Smooth muscle cell (in vitro differentiated cells): ENCODE data around the gene MYCBP2. TPM values are rescaled to one million over a fixed set of nuclear protein-coding genes. Genes with fewer than 3 reads are reported as not detected.

ENCODE experiments used
- DNase-seq: peaks from one replicate; lab custom pipeline; 2025; ENCODE audit not compliant: unreplicated experiment; lab: John Stamatoyannopoulos, UW
- H2AFZ ChIP-seq: fragments of 200-600 bp; sonication (generic); 2 replicates; pipeline ENCODE4 v1.6.0; 2016; ENCODE audit warnings: antibody characterized with exemption, low read depth, mild to moderate bottlenecking
- H3F3A ChIP-seq: fragments of 200-600 bp; sonication (generic); 2 replicates; pipeline ENCODE4 v1.6.0; 2017; ENCODE audit warnings: antibody characterized with exemption, low read depth
- H3K27ac ChIP-seq: fragments of 200-600 bp; sonication (generic); 2 replicates; pipeline ENCODE4 v1.5.1; 2016; ENCODE audit warnings: low read depth, mild to moderate bottlenecking
- H3K27me3 ChIP-seq: fragments of 200-600 bp; sonication (generic); 2 replicates; pipeline ENCODE4 v1.6.1; 2016; ENCODE audit warnings: low read depth, mild to moderate bottlenecking
- H3K36me3 ChIP-seq: fragments of 200-600 bp; sonication (generic); 2 replicates; pipeline ENCODE4 v1.5.1; 2016; ENCODE audit warnings: low read depth
- H3K4me1 ChIP-seq: fragments of 200-600 bp; sonication (generic); 2 replicates; pipeline ENCODE4 v1.5.1; 2016; ENCODE audit warnings: low read depth
- H3K4me2 ChIP-seq: fragments of 200-600 bp; sonication (generic); 2 replicates; pipeline ENCODE4 v1.6.0; 2016; ENCODE audit warnings: mild to moderate bottlenecking
- H3K4me3 ChIP-seq: fragments of 200-600 bp; sonication (generic); 2 replicates; pipeline ENCODE4 v1.5.1; 2016; ENCODE audit warnings: mild to moderate bottlenecking
- H3K79me2 ChIP-seq: fragments of 200-600 bp; sonication (generic); 2 replicates; pipeline ENCODE4 v1.6.0; 2016; ENCODE audit warnings: low read depth, mild to moderate bottlenecking
- H3K9ac ChIP-seq: fragments of 200-600 bp; sonication (generic); 2 replicates; pipeline ENCODE4 v1.6.0; 2016; ENCODE audit warnings: low read depth
- H3K9me3 ChIP-seq: fragments of 200-600 bp; sonication (generic); replicated peaks from 2 replicates; pipeline ENCODE4 v1.5.1; 2016; ENCODE audit warnings: low read depth
- H4K20me1 ChIP-seq: fragments of 200-600 bp; sonication (generic); 2 replicates; pipeline ENCODE4 v1.6.0; 2016; ENCODE audit warnings: low read depth
- CTCF ChIP-seq: fragments of 200-600 bp; sonication (generic); IDR thresholded peaks from 2 replicates; pipeline ENCODE4 v1.5.1; 2017; ENCODE audit warnings: borderline replicate concordance, mild to moderate bottlenecking, antibody characterized with exemption; ENCODE audit not compliant: insufficient read depth, poor library complexity, severe bottlenecking
- WGBS: methylation state at CpG from one replicate; pipeline ENCODE4 v1.1.7; 2016; ENCODE audit warnings: low lambda C conversion rate; 5-methylcytosine and 5-hydroxymethylcytosine counted together
- polyA plus RNA-seq: library from polyadenylated mRNA; unstranded; fragments of >200 nt; fragmentation: Nextera tagmentation; extraction: Ambion mirVana; gene quantifications from 2 replicates; pipeline ENCODE4 v1.2.1, GENCODE V29; 2016
- total RNA-seq: library from RNA; depleted of rRNA; stranded (reverse); fragments of >200 nt; gene quantifications from 2 replicates; pipeline ENCODE4 v1.2.3, GENCODE V29; 2014

MYCBP2 gene
- total and polyA plus RNA-seq, 2 experiments from 2014 or later, result 20.1 to 61.0 TPM

GRCh38 chr13:77099415-77099814 lies 227.5 kb downstream of the MYCBP2 start:
- H3K9ac ChIP-seq, result no peak overlapping the region
- no peaks in the 10 kb centered on the region for H3K4me1 ChIP-seq
- DNase-seq, result no peak
- H4K20me1 ChIP-seq, result no peaks in the 10 kb centered on the region
- H3K27me3 ChIP-seq, result no peaks in the 10 kb centered on the region
- peaks cover 16% of the 10 kb centered on the region for H3K36me3 ChIP-seq
- 95% methylated on average over 3 of the region's 3 CpGs for WGBS
- H3K4me3 ChIP-seq, result no peak overlapping the region
- H3F3A ChIP-seq, result no peaks in the 10 kb centered on the region
- no peak overlapping the region for H3K27ac ChIP-seq
- H2AFZ ChIP-seq, result no peak overlapping the region
- H3K4me2 ChIP-seq, result no peak overlapping the region
- H3K9me3 ChIP-seq, result no peaks in the 10 kb centered on the region
- H3K79me2 ChIP-seq, result no peaks in the 10 kb centered on the region
- TF ChIP-seq CTCF, result no peak

GRCh38 chr13:77095288-77095687 lies 231.6 kb downstream of the MYCBP2 start:
- 96% methylated on average over 4 of the region's 4 CpGs for WGBS
- H3K27me3 ChIP-seq, result no peaks in the 10 kb centered on the region
- H3F3A ChIP-seq, result no peaks in the 10 kb centered on the region
- no peak overlapping the region for H3K27ac ChIP-seq
- H4K20me1 ChIP-seq, result no peaks in the 10 kb centered on the region
- H3K36me3 ChIP-seq, result peaks cover 23% of the 10 kb centered on the region
- no peaks in the 10 kb centered on the region for H3K4me1 ChIP-seq
- no peak overlapping the region for H3K4me2 ChIP-seq
- no peak overlapping the region for H3K9ac ChIP-seq
- H3K4me3 ChIP-seq, result no peak overlapping the region
- DNase-seq, result no peak
- H3K79me2 ChIP-seq, result no peaks in the 10 kb centered on the region
- no peak for TF ChIP-seq CTCF
- no peaks in the 10 kb centered on the region for H3K9me3 ChIP-seq
- no peak overlapping the region for H2AFZ ChIP-seq

- H3K79me2 ChIP-seq, result no peaks in the 10 kb centered on the region
- TF ChIP-seq CTCF, result no peak
- H3K4me3 ChIP-seq, result no peak overlapping the region
- no peaks in the 10 kb centered on the region for H3K27me3 ChIP-seq
- H3K36me3 ChIP-seq, result peaks cover 23% of the 10 kb centered on the region
- no peak for DNase-seq
- no peak overlapping the region for H3K9ac ChIP-seq
- H3F3A ChIP-seq, result no peaks in the 10 kb centered on the region
- 97% methylated on average over 3 of the region's 3 CpGs for WGBS
- H3K4me2 ChIP-seq, result no peak overlapping the region
- H3K4me1 ChIP-seq, result no peaks in the 10 kb centered on the region
- H3K27ac ChIP-seq, result no peak overlapping the region
- no peaks in the 10 kb centered on the region for H3K9me3 ChIP-seq
- H2AFZ ChIP-seq, result no peak overlapping the region
- no peaks in the 10 kb centered on the region for H4K20me1 ChIP-seq
Observed at GRCh38 chr13:77094773-77095172, 232.1 kb downstream of the MYCBP2 start.

DNA sequence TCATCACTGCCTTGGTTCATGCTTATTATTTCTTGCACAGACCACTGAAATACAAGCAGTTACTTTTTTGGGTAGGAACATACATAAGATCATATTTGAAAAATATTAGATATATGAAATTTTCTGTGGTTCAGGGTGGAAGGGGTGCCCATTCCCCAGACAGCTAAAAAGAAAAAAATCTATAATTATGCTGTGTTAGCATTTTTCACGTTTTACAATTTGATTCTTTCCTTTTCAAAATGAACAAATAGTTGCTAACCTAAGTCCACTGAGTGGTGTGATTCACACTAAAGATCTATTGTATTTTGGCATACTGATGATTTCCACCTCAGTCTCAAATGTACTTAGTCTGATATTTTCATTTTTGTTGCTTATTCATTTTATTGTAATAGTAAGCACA lies 233.2 kb downstream of the MYCBP2 start:
- Histone ChIP-seq H3K9me3 (no peaks in the 10 kb centered on the region), H3K27me3 (no peaks in the 10 kb centered on the region), H3K4me2 (no peak overlapping the region), H3K27ac (no peak overlapping the region), H3K36me3 (peaks cover 22% of the 10 kb centered on the region), H4K20me1 (no peaks in the 10 kb centered on the region), H3K4me1 (no peaks in the 10 kb centered on the region), H3K9ac (no peak overlapping the region), H2AFZ (no peak overlapping the region), H3K79me2 (no peaks in the 10 kb centered on the region), H3F3A (no peaks in the 10 kb centered on the region), H3K4me3 (no peak overlapping the region)
- no peak for DNase-seq
- no peak for TF ChIP-seq CTCF
- 94% methylated on average over 1 of the region's 1 CpG for WGBS
